Uterus (tissue), 2 donors: ENCODE data around the gene BOD1.

Experiments used
- POLR2A ChIP-seq, 2 donors: fragments of 450-650 bp; IDR thresholded peaks; one replicate each; pipeline ENCODE4 v1.6.1; 2016; ENCODE audit warnings: antibody characterized with exemption in 2 of 2, mild to moderate bottlenecking in 1 of 2, moderate library complexity in 1 of 2
- TF ChIP-seq, protein P1 (sequence below), 4 experiments: fragments of 200-600 bp in 2 of 4; fragments of 450-650 bp in 2 of 4; sonication (generic) in 2 of 4; IDR thresholded peaks; one replicate each; pipeline ENCODE4 v1.5.1; 2016 to 2019; ENCODE audit warnings: antibody characterized with exemption in 4 of 4, mild to moderate bottlenecking in 2 of 4, moderate library complexity in 1 of 4

DNA sequence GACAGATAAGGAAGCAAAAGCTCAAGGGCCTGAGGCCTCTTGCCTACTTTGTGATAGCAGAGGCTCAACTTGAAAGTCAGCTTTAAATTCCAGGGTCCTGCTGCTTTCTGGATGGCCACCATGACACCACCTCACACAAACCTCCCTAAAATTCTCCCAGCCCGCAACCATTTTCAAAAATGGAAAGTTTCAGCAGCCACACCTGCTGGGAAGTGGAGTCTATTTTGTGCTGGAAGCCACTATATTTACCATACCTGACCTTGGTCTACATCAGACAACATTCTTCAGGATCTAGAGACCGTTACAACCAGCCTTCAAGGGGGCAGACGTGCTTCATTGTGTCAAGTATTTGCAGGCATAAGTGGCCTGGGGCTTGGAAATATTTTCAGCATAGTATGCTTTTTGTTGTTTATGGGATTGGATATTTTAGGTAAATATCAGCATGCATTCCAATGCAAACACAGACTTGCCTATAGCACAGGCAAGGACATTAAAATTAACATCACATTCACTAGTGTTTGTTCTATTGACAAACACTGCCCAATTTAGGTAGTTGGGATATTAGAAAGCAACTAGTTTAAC, 50.9 kb downstream of the BOD1 start:
- TF ChIP-seq POLR2A (IDR thresholded peaks at IDR 0.05), result no peak
- TF ChIP-seq, protein P1, sequence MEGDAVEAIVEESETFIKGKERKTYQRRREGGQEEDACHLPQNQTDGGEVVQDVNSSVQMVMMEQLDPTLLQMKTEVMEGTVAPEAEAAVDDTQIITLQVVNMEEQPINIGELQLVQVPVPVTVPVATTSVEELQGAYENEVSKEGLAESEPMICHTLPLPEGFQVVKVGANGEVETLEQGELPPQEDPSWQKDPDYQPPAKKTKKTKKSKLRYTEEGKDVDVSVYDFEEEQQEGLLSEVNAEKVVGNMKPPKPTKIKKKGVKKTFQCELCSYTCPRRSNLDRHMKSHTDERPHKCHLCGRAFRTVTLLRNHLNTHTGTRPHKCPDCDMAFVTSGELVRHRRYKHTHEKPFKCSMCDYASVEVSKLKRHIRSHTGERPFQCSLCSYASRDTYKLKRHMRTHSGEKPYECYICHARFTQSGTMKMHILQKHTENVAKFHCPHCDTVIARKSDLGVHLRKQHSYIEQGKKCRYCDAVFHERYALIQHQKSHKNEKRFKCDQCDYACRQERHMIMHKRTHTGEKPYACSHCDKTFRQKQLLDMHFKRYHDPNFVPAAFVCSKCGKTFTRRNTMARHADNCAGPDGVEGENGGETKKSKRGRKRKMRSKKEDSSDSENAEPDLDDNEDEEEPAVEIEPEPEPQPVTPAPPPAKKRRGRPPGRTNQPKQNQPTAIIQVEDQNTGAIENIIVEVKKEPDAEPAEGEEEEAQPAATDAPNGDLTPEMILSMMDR (IDR thresholded peaks at IDR 0.05), result no peak
